Embryonic facial prominence (tissue), 1 donor: ENCODE results near the gene FOSL2.
"Not testable (repeated sequence)": the region's sequence is repeated elsewhere in the genome, so short reads cannot be mapped to it uniquely, and the experiment has no call there.

Source experiments
- DNase-seq: peaks from one replicate; pipeline ENCODE4 v3.0.0-alpha.2; 2016; ENCODE audit errors: extremely low spot score

FOSL2 gene

GRCh38 chr2:28357055-28357454 lies 35.6 kb upstream of the FOSL2 start:
- no peak for DNase-seq

GRCh38 chr2:28357948-28358667 lies 34.5 kb upstream of the FOSL2 start:
- no peak for DNase-seq

- DNase-seq, result no peak
Measured at GRCh38 chr2:28358668-28359201, 33.9 kb upstream of the FOSL2 start.

GRCh38 chr2:28359222-28360057 lies 33.2 kb upstream of the FOSL2 start:
- DNase-seq, result no peak

GRCh38 chr2:28360058-28360717 lies 32.5 kb upstream of the FOSL2 start:
- DNase-seq, result no peak

GRCh38 chr2:28360718-28361293 lies 31.9 kb upstream of the FOSL2 start:
- no peak for DNase-seq

- no peak for DNase-seq
Measured at GRCh38 chr2:28361991-28362710, 30.5 kb upstream of the FOSL2 start.

- no peak for DNase-seq
Measured at GRCh38 chr2:28362991-28363521, 29.6 kb upstream of the FOSL2 start.

- no peak for DNase-seq
Measured at GRCh38 chr2:28363686-28364280, 28.9 kb upstream of the FOSL2 start.

- no peak for DNase-seq
Measured at GRCh38 chr2:28364610-28365009, 28.0 kb upstream of the FOSL2 start.

- no peak for DNase-seq
Measured at GRCh38 chr2:28365158-28365557, 27.5 kb upstream of the FOSL2 start.

GRCh38 chr2:28366149-28366495 lies 26.5 kb upstream of the FOSL2 start:
- no peak for DNase-seq

- DNase-seq, result no peak
Measured at GRCh38 chr2:28366496-28367282, 26.0 kb upstream of the FOSL2 start.

GRCh38 chr2:28367667-28368356 lies 24.8 kb upstream of the FOSL2 start:
- no peak for DNase-seq

GRCh38 chr2:28368357-28368798 lies 24.3 kb upstream of the FOSL2 start:
- DNase-seq, result no peak

- DNase-seq, result no peak
Measured at GRCh38 chr2:28369358-28369757, 23.3 kb upstream of the FOSL2 start.

- no peak for DNase-seq
Measured at GRCh38 chr2:28370354-28370753, 22.3 kb upstream of the FOSL2 start.

GRCh38 chr2:28371728-28372127 lies 20.9 kb upstream of the FOSL2 start:
- DNase-seq, result not testable (repeated sequence)

GRCh38 chr2:28373854-28374253 lies 18.8 kb upstream of the FOSL2 start:
- DNase-seq, result no peak
